HepG2 (cell line): Measurements from ENCODE around the gene LRRC70. TPM values are rescaled to one million over a fixed set of nuclear protein-coding genes. Genes with fewer than 3 reads are reported as not detected.

Experiments used
- ATAC-seq: fragments of 200-7000 bp; cut with Tn5 transposase; 3 replicates; pipeline ENCODE4 v1.9.1; 2020; ENCODE audit warnings: mild to moderate bottlenecking, moderate library complexity
- BruUV-seq: library from RNA; stranded (reverse); fragments of 400-500 nt; replicated peaks from 2 replicates; lab custom pipeline; 2021; lab: Mats Ljungman, UMichigan
- CTCF ChIA-PET: fragments of 300-600 bp; formaldehyde crosslinking; extraction: SDS; loops from one replicate; lab custom pipeline; 2021; ENCODE audit warnings: low total read pairs, inconsistent platforms, low intra/inter-chr PET ratio; lab: Yijun Ruan, JAX
- POLR2A ChIA-PET: fragments of 350-600 bp; sonication (Branson Sonifier 250); formaldehyde crosslinking; loops from one replicate; lab custom pipeline; 2020; ENCODE audit warnings: antibody characterized with exemption, inconsistent platforms; lab: Yijun Ruan, JAX
- DNase-seq: peaks from one replicate; pipeline ENCODE4 v3.0.0-alpha.2; 2015; ENCODE audit warnings: low spot score
- FAIRE-seq: peaks from 3 replicates; lab custom pipeline; 2011; peaks lifted over from hg19 to GRCh38; lab: Jason Lieb, UNC
- H2AFZ ChIP-seq: one replicate; pipeline ENCODE4 v1.6.1; 2011; ENCODE audit warnings: low read length, inconsistent platforms
- H3K27ac ChIP-seq: fragments of 300-600 bp; 3 replicates; pipeline ENCODE4 v1.8.0; 2011; ENCODE audit warnings: mixed run types, mild to moderate bottlenecking, mixed read lengths, low read length, inconsistent platforms; ENCODE audit not compliant: insufficient read depth; ENCODE audit errors: extremely low read length
- H3K27me3 ChIP-seq, 2 experiments: fragments of 200-600 bp in 1 of 2; 2 replicates in 1 of 2; 3 replicates in 1 of 2; pipeline versions ENCODE4 v1.6.0 to v1.8.0; 2011; ENCODE audit warnings: low read length in 2 of 2, mild to moderate bottlenecking in 2 of 2, moderate library complexity in 2 of 2, inconsistent platforms in 1 of 2; ENCODE audit not compliant: insufficient read depth in 2 of 2, control insufficient read depth in 1 of 2
- H3K36me3 ChIP-seq, 2 experiments: fragments of 200-600 bp in 1 of 2; replicated peaks in 1 of 2; 2 replicates in 1 of 2; 3 replicates in 1 of 2; pipeline versions ENCODE4 v1.5.1 to v1.8.0; 2011; ENCODE audit warnings: low read length in 2 of 2, inconsistent platforms in 1 of 2; ENCODE audit not compliant: insufficient read depth in 2 of 2, control insufficient read depth in 1 of 2
- H3K4me1 ChIP-seq: 2 replicates; pipeline ENCODE4 v1.5.1; 2012; ENCODE audit warnings: low read length, inconsistent platforms; ENCODE audit not compliant: insufficient read depth
- H3K4me2 ChIP-seq: 2 replicates; pipeline ENCODE4 v1.6.0; 2011; ENCODE audit warnings: low read depth, low read length, inconsistent platforms
- H3K4me3 ChIP-seq, 3 experiments: fragments of 200-600 bp in 1 of 3; sonication (generic), shearing (Covaris generic) in 1 of 3; replicated peaks in 1 of 3; 2 replicates each; pipeline ENCODE4 v1.5.1; 2011 to 2016; ENCODE audit warnings: low read length in 3 of 3, inconsistent platforms in 2 of 3, low read depth in 2 of 3, mild to moderate bottlenecking in 2 of 3, control low read depth in 1 of 3, mixed read lengths in 1 of 3; ENCODE audit not compliant: insufficient read depth in 1 of 3
- H3K79me2 ChIP-seq: one replicate; pipeline ENCODE4 v1.6.1; 2011; ENCODE audit warnings: low read length, inconsistent platforms; ENCODE audit not compliant: insufficient read depth
- H3K9ac ChIP-seq: 2 replicates; pipeline ENCODE4 v1.6.0; 2011; ENCODE audit warnings: mild to moderate bottlenecking, low read depth, low read length, inconsistent platforms; ENCODE audit not compliant: insufficient read depth
- H3K9me3 ChIP-seq: 2 replicates; pipeline ENCODE4 v1.5.1; 2012; ENCODE audit warnings: mild to moderate bottlenecking, low read length
- H4K20me1 ChIP-seq: 2 replicates; pipeline ENCODE4 v1.6.0; 2011; ENCODE audit warnings: inconsistent platforms, mild to moderate bottlenecking, low read length, moderate library complexity; ENCODE audit not compliant: insufficient read depth
- BORCS8-MEF2B ChIP-seq: sonication (generic); formaldehyde crosslinking; IDR thresholded peaks from 2 replicates; pipeline ENCODE4 v1.8.0; 2022; ENCODE audit warnings: mild to moderate bottlenecking, missing genetic modification reagents
- GTF3A ChIP-seq: sonication (generic); formaldehyde crosslinking; conservative IDR thresholded peaks from 2 replicates; pipeline ENCODE4 v1.4.0; 2020; ENCODE audit warnings: mild to moderate bottlenecking, missing genetic modification reagents
- HNRNPUL1 ChIP-seq: fragments of 200-400 bp; formaldehyde crosslinking; IDR thresholded peaks from 2 replicates; pipeline ENCODE4 v1.6.1; 2017; ENCODE audit warnings: low read depth, mild to moderate bottlenecking, low read length, moderate library complexity
- NR1H2 ChIP-seq: sonication (generic); formaldehyde crosslinking; IDR thresholded peaks from 2 replicates; pipeline ENCODE4 v1.8.1; 2022; ENCODE audit warnings: low read depth, missing genetic modification reagents, borderline replicate concordance
- RBM39 ChIP-seq: fragments of 200-400 bp; formaldehyde crosslinking; IDR thresholded peaks from one replicate; pipeline ENCODE4 v1.6.1; 2018; ENCODE audit warnings: antibody characterized with exemption, mild to moderate bottlenecking, low read depth, low read length; ENCODE audit not compliant: poor library complexity, severe bottlenecking
- ZFP36L2 ChIP-seq: sonication (generic); formaldehyde crosslinking; IDR thresholded peaks from 2 replicates; pipeline ENCODE4 v1.4.0; 2020; ENCODE audit warnings: missing genetic modification reagents
- ZNF550 ChIP-seq: sonication (generic); formaldehyde crosslinking; IDR thresholded peaks from 2 replicates; pipeline ENCODE4 v1.4.0; 2020; ENCODE audit warnings: mild to moderate bottlenecking, missing genetic modification reagents, borderline replicate concordance
- ZNF672 ChIP-seq: sonication (generic); formaldehyde crosslinking; IDR thresholded peaks from 2 replicates; pipeline ENCODE4 v1.8.1; 2022; ENCODE audit warnings: missing genetic modification reagents
- ZNF749 ChIP-seq: sonication (generic); formaldehyde crosslinking; IDR thresholded peaks from 2 replicates; pipeline ENCODE4 v1.8.0; 2022; ENCODE audit warnings: mild to moderate bottlenecking, missing genetic modification reagents, moderate library complexity, borderline replicate concordance
- WGBS: methylation state at CpG from one replicate; pipeline ENCODE4 v1.1.6; 2017; ENCODE audit warnings: low lambda C conversion rate; 5-methylcytosine and 5-hydroxymethylcytosine counted together
- in situ Hi-C: cut with HindIII; loops from 2 replicates; pipeline ENCODE4 v1.10.0; 2017; ENCODE audit warnings: low pct_unique_long_range_greater_than_20kb; ENCODE audit not compliant: extremely low pct_ligation_motif_present
- intact Hi-C: fragments of 100-400 bp; cut with micrococcal nuclease; formaldehyde crosslinking; loops from one replicate; pipeline ENCODE4 v1.10.0; 2022; ENCODE audit not compliant: unreplicated experiment
- polyA plus RNA-seq, 8 experiments: library from polyadenylated mRNA; depleted of rRNA in 3 of 8; stranded (reverse) in 7 of 8; unstranded in 1 of 8; fragments of >200 nt; fragmentation: Illumina TruSeq in 4 of 8; extraction: Trizol in 4 of 8; gene quantifications; 2 replicates each; pipeline versions ENCODE4 v1.2.1 to v1.2.3, GENCODE V29; 2011 to 2016; ENCODE audit warnings: low read depth in 4 of 8, missing spikeins in 1 of 8, mixed read lengths in 1 of 8; ENCODE audit not compliant: insufficient read depth in 1 of 8
- total RNA-seq, 5 experiments: library from RNA; depleted of rRNA; stranded (reverse); fragments of >200 nt; fragmentation: Illumina TruSeq; extraction: Trizol; gene quantifications; 2 replicates each; pipeline ENCODE4 v1.2.3, GENCODE V29; 2016; ENCODE audit warnings: low read depth in 1 of 5
- TF ChIP-seq, protein P1 (sequence below): sonication (generic); formaldehyde crosslinking; IDR thresholded peaks from 2 replicates; pipeline ENCODE4 v1.4.0; 2020; ENCODE audit warnings: mild to moderate bottlenecking, low read depth, missing genetic modification reagents
- TF ChIP-seq, protein P2 (sequence below): sonication (generic); formaldehyde crosslinking; IDR thresholded peaks from 2 replicates; pipeline ENCODE4 v1.5.1; 2020; ENCODE audit warnings: missing genetic modification reagents, mild to moderate bottlenecking, borderline replicate concordance
- TF ChIP-seq, protein P3 (sequence below): sonication (generic); formaldehyde crosslinking; IDR thresholded peaks from 2 replicates; pipeline ENCODE4 v1.5.0; 2020; ENCODE audit warnings: mild to moderate bottlenecking, missing genetic modification reagents
- TF ChIP-seq, protein P4 (sequence below): sonication (generic); formaldehyde crosslinking; IDR thresholded peaks from 2 replicates; pipeline ENCODE4 v1.5.0; 2020; ENCODE audit warnings: missing genetic modification reagents
- TF ChIP-seq, protein P5 (sequence below): IDR thresholded peaks from 2 replicates; pipeline ENCODE4 v1.6.1; 2016; ENCODE audit warnings: missing compliant biosample characterization, missing genetic modification reagents, borderline replicate concordance

LRRC70 gene
- total and polyA plus RNA-seq, 2 of the 13 experiments (the other 11 are each of a cell fraction or from before 2014, with no cell fraction given), result 0.05 to 0.71 TPM

DNA sequence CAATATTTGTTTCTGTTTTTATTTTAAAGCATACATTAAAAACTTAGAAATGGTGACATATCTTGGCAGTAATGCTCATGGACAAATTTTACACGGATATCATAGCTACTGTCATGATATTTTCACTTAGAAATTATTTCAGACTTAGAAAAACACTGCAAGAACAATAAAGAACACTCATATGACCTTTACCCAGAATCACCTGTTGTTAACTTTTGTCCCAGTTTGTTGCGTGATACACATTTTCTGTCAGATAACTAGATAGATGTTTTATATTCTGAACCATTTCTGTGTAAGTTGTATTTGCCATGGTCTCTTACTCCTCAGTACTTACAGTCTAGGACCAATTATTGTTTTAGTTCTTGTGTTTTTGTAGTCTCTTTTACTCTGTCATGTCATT, 3.6 kb upstream of the LRRC70 start:
- Histone ChIP-seq H2AFZ (no peak overlapping the region), H3K9ac (no peak overlapping the region), H3K4me1 (no peaks in the 10 kb centered on the region), H3K4me3 (no peak overlapping the region), H3K4me2 (no peak overlapping the region), H4K20me1 (no peaks in the 10 kb centered on the region), H3K36me3 (peaks cover 0 to 4% of the 10 kb centered on the region in 2 experiments; a peak in 2 of 5 replicates), H3K27me3 (no peaks in the 10 kb centered on the region), H3K9me3 (no peaks in the 10 kb centered on the region), H3K27ac (no peak overlapping the region), H3K79me2 (no peaks in the 10 kb centered on the region)
- intact Hi-C loops (no loop called here), in situ Hi-C loops (no loop called here)
- FAIRE-seq (no peak), DNase-seq (no peak), ATAC-seq (no peak)
- ChIA-PET POLR2A (no interaction called here), CTCF (no interaction called here)
- no TSS peak for BruUV-seq
- 89% methylated on average over 2 of the region's 2 CpGs for WGBS
- TF ChIP-seq, protein P1, sequence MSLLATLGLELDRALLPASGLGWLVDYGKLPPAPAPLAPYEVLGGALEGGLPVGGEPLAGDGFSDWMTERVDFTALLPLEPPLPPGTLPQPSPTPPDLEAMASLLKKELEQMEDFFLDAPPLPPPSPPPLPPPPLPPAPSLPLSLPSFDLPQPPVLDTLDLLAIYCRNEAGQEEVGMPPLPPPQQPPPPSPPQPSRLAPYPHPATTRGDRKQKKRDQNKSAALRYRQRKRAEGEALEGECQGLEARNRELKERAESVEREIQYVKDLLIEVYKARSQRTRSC (CRISPR knock-in tag), result no peak
- no peak for TF ChIP-seq BORCS8-MEF2B
- no peak for TF ChIP-seq NR1H2
- TF ChIP-seq, protein P2, sequence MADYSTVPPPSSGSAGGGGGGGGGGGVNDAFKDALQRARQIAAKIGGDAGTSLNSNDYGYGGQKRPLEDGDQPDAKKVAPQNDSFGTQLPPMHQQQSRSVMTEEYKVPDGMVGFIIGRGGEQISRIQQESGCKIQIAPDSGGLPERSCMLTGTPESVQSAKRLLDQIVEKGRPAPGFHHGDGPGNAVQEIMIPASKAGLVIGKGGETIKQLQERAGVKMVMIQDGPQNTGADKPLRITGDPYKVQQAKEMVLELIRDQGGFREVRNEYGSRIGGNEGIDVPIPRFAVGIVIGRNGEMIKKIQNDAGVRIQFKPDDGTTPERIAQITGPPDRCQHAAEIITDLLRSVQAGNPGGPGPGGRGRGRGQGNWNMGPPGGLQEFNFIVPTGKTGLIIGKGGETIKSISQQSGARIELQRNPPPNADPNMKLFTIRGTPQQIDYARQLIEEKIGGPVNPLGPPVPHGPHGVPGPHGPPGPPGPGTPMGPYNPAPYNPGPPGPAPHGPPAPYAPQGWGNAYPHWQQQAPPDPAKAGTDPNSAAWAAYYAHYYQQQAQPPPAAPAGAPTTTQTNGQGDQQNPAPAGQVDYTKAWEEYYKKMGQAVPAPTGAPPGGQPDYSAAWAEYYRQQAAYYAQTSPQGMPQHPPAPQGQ (CRISPR knock-in tag), result no peak
- TF ChIP-seq, protein P3, sequence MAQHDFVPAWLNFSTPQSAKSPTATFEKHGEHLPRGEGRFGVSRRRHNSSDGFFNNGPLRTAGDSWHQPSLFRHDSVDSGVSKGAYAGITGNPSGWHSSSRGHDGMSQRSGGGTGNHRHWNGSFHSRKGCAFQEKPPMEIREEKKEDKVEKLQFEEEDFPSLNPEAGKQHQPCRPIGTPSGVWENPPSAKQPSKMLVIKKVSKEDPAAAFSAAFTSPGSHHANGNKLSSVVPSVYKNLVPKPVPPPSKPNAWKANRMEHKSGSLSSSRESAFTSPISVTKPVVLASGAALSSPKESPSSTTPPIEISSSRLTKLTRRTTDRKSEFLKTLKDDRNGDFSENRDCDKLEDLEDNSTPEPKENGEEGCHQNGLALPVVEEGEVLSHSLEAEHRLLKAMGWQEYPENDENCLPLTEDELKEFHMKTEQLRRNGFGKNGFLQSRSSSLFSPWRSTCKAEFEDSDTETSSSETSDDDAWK (CRISPR knock-in tag), result no peak
- no peak for TF ChIP-seq ZFP36L2 (CRISPR knock-in tag)
- no peak for TF ChIP-seq ZNF550
- TF ChIP-seq, protein P4, sequence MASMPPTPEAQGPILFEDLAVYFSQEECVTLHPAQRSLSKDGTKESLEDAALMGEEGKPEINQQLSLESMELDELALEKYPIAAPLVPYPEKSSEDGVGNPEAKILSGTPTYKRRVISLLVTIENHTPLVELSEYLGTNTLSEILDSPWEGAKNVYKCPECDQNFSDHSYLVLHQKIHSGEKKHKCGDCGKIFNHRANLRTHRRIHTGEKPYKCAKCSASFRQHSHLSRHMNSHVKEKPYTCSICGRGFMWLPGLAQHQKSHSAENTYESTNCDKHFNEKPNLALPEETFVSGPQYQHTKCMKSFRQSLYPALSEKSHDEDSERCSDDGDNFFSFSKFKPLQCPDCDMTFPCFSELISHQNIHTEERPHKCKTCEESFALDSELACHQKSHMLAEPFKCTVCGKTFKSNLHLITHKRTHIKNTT (CRISPR knock-in tag), result no peak
- TF ChIP-seq RBM39, result no peak
- TF ChIP-seq ZNF672 (CRISPR knock-in tag), result no peak
- TF ChIP-seq ZNF749 (CRISPR knock-in tag), result no peak
- no peak for TF ChIP-seq GTF3A (CRISPR knock-in tag)
- no peak for TF ChIP-seq HNRNPUL1
- TF ChIP-seq, protein P5, sequence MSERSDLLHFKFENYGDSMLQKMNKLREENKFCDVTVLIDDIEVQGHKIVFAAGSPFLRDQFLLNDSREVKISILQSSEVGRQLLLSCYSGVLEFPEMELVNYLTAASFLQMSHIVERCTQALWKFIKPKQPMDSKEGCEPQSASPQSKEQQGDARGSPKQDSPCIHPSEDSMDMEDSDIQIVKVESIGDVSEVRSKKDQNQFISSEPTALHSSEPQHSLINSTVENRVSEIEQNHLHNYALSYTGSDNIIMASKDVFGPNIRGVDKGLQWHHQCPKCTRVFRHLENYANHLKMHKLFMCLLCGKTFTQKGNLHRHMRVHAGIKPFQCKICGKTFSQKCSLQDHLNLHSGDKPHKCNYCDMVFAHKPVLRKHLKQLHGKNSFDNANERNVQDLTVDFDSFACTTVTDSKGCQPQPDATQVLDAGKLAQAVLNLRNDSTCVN, result no peak
